ENCODE data around the gene MEAF6. TPM values are rescaled to one million over a fixed set of nuclear protein-coding genes. Genes with fewer than 3 reads are reported as not detected.

MEAF6 gene
- total and polyA plus RNA-seq, 2 of the 4 experiments (the other 2 are of a cell fraction): 36.2 to 40.7 TPM

DNA sequence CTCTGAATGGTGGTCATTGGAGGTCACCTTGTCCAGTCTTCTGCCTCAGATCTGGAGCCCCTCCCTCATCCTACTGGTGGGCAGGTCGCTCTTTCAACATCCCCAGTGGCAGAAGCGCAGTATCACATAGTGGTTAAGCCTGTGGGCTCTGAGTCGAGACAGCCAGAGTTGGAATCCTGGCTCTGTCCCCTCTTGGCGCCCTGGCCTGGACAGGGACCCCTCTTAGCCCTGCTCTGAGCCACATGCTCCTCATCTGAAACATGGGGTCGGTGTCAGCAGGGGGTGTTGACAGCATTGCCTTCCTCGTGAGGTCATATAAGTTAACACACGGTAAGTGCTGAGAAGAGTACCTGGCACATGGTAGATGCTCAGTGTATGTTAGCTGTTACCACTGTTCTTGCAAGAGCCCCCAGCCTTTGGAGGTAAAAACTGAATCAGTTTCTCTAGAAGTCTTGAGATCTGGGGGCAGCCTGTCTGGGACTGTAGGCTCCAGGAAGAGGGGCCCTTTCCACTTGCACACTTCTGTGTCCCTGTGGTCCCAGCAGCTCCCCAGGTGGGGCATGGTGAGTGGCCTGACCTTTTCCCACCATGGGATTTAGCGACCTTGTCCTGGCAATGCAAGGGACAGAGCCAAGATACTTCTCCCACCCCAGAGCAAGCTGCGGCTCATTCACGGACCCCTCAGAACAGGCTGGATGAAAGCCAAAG lies 33.8 kb downstream of the MEAF6 start:
- Histone ChIP-seq H3K14ac (replicated peaks; ENCODE audit: low read depth, low read length) (0 out of 2 replicates have a peak overlapping the region, but pooled peaks have one; percentile 60), H3K27me3 (ENCODE audit: control insufficient read depth, insufficient read depth, low read length) (no peaks in the 10 kb centered on the region), H3K79me1 (ENCODE audit: low read depth in 1 of 2, low read length in 2 of 2) (peaks cover 24 to 59% of the 10 kb centered on the region in 2 experiments; a peak in 3 of 4 replicates), H3K9ac (ENCODE audit: low read depth, low read length) (no peak overlapping the region), H2BK5ac (ENCODE audit: low read depth, low read length, poor library complexity, severe bottlenecking) (peak overlapping the region; percentile 75), H3K27ac (ENCODE audit: insufficient read depth, low read length) (no peak overlapping the region), H3K9me3 (ENCODE audit: control insufficient read depth, insufficient read depth, low read length) (no peaks in the 10 kb centered on the region), H3K4me1 (ENCODE audit: control insufficient read depth, insufficient read depth, low read length) (peaks cover 44% of the 10 kb centered on the region), H2AK5ac (ENCODE audit: low read depth, low read length) (peak overlapping the region; percentile 66), H4K20me1 (ENCODE audit: insufficient read depth, low read length) (peaks cover 20% of the 10 kb centered on the region), H2BK15ac (ENCODE audit: low read depth, low read length) (0 out of 3 replicates have a peak overlapping the region, but pooled peaks have one; percentile 66), H3K4ac (ENCODE audit: low read depth, low read length) (peak overlapping the region; percentile 65), H3K23ac (ENCODE audit: low read depth, low read length) (no peak overlapping the region), H3K36me3 (ENCODE audit: control insufficient read depth, insufficient read depth, low read length) (peaks cover 60% of the 10 kb centered on the region), H3K18ac (ENCODE audit: low read depth, low read length) (no peak overlapping the region), H4K8ac (ENCODE audit: low read depth in 2 of 2, low read length in 2 of 2) (peak overlapping the region; percentile 38 to 49; a peak in 3 of 4 replicates), H3K4me2 (ENCODE audit: low read depth, low read length) (no peak overlapping the region), H2BK20ac (ENCODE audit: low read depth, low read length) (no peak overlapping the region; the same call in 1 of the 2 replicates), H3K56ac (ENCODE audit: extremely low read depth, insufficient read depth, low read length) (no peak overlapping the region), H4K5ac (ENCODE audit: low read depth, low read length) (no peak overlapping the region), H2AK9ac (replicated peaks; ENCODE audit: low read depth, low read length, poor library complexity) (peak overlapping the region; percentile 62), H3K4me3 (ENCODE audit: insufficient read depth, low read depth, low read length) (no peak overlapping the region), H3K9me1 (ENCODE audit: insufficient read depth, low read length) (peaks cover 10% of the 10 kb centered on the region; the same call in 1 of the 2 replicates), H4K91ac (ENCODE audit: insufficient read depth, low read depth, low read length) (peak overlapping the region; percentile 50), H2AFZ (replicated peaks; ENCODE audit: low read length, poor library complexity) (no peak overlapping the region), H2BK120ac (ENCODE audit: low read depth, low read length) (peak overlapping the region; percentile 79)
- in situ Hi-C loops (cut with MboI; ENCODE audit: low sequenced_read_pairs) (no loop called here), intact Hi-C loops (cut with micrococcal nuclease) (no loop called here), dilution Hi-C loops (cut with HindIII; ENCODE audit: low sequenced_read_pairs, unreplicated experiment) (no loop called here)
- ATAC-seq (ENCODE audit: low read depth) (no peak), DNase-seq (no peak)
- no TSS peak for BruUV-seq (replicated peaks)
- ChIA-PET CTCF (interaction anchor here (0.5 kb wide), 1 partner anchor 12 kb away, joined by 3 read pairs; no protein-coding TSS in a partner anchor), POLR2A (ENCODE audit: unreplicated experiment) (no interaction called here)
- WGBS, 2 experiments (ENCODE audit: extremely low coverage in 2 of 2, insufficient read length in 1 of 2): 60% methylated on average over 1 of the region's 10 CpGs; no CpG with 5 or more reads in 1 of the 2 experiments
- no peak for TF ChIP-seq CEBPB (IDR thresholded peaks at IDR 0.05; ENCODE audit: low read depth, low read length)
- TF ChIP-seq, protein P1, sequence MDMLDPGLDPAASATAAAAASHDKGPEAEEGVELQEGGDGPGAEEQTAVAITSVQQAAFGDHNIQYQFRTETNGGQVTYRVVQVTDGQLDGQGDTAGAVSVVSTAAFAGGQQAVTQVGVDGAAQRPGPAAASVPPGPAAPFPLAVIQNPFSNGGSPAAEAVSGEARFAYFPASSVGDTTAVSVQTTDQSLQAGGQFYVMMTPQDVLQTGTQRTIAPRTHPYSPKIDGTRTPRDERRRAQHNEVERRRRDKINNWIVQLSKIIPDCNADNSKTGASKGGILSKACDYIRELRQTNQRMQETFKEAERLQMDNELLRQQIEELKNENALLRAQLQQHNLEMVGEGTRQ (IDR thresholded peaks at IDR 0.05; ENCODE audit: low read depth, low read length): no peak
